GM23248 (cell line): ENCODE results near the gene CTTNBP2.

ENCODE experiments used
- EZH2 ChIP-seq: fragments of 200-600 bp; sonication (generic); IDR thresholded peaks from 2 replicates; pipeline ENCODE4 v1.6.1; 2018; ENCODE audit warnings: antibody characterized with exemption, mild to moderate bottlenecking; ENCODE audit not compliant: insufficient read depth, poor library complexity, severe bottlenecking
- EZH2phosphoT487 ChIP-seq: fragments of 200-600 bp; sonication (generic); IDR thresholded peaks from 2 replicates; pipeline ENCODE4 v1.6.1; 2018; ENCODE audit warnings: antibody characterized with exemption, moderate library complexity, mild to moderate bottlenecking, low read depth; ENCODE audit not compliant: insufficient read depth

GRCh38 chr7:117871401-117871777 is 1.9 kb downstream of the CTTNBP2 start:
- TF ChIP-seq EZH2phosphoT487 = no peak
- no peak for TF ChIP-seq EZH2
